Cardiac atrium fibroblast (primary cell): ENCODE measurements around the gene ZNF432. TPM values are rescaled to one million over a fixed set of nuclear protein-coding genes. Genes with fewer than 3 reads are reported as not detected.

Experiments
- total RNA-seq: library from RNA; depleted of rRNA; stranded (reverse); fragments of >200 nt; gene quantifications from 2 replicates; pipeline ENCODE4 v1.2.3, GENCODE V29; 2015

ZNF432 gene
- total RNA-seq = 3.1 and 5.8 TPM in 2 replicates

GRCh38 chr19:52048555-52049501 lies at the start of gene ZNF432:
Gene ZNF432 (minus strand): TSS chr19:52048838. CDS start chr19:52046868, 1,970 bp downstream.

GRCh38 chr19:52095172-52096014 lies 46.8 kb upstream of the ZNF432 start, which contains the start of gene ZNF841:
Gene ZNF841 (minus strand): TSS chr19:52095765. CDS start chr19:52084801, 10,964 bp downstream.

DNA sequence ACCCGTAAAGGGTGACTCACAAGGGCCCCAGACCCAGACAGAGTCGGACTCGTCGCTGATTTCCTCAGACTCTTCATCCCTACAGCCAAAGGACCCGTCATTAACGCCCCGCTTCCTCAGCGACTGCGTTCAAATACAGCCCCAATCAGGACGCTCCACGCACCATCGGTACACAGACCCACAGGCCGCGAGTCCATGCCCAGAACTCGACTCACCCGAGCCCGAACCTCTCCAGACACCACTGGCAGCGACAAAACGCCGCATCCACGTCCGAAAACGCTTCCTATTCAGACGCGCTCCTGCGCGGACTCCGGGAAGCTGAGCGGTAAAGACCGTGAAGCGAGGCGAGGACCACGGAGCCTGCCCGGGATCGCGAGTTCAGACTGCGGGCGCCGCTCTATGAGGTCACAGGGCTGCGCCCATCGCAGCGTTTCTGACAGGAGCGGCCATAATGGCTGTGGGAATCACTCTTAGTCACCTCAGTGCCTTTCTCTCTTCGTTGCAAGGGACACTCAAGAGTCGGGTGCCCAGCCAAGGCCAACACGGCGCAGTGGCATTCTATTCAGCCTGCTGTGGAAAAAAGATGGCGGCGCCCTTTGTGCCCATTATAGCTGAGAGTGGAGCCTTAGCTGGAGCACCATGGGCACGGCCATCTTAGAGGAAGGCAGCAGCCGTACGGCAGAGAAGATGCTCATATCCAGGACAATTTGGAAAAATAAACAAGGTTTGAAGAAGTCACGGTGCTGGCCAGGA lies 20.4 kb downstream of the ZNF432 start, which contains the start of gene ZNF614:
Gene ZNF614 (minus strand): TSS at position 353 of the 753 bp plus-strand sequence. CDS start 2,634 bp downstream, outside the sequence.

DNA sequence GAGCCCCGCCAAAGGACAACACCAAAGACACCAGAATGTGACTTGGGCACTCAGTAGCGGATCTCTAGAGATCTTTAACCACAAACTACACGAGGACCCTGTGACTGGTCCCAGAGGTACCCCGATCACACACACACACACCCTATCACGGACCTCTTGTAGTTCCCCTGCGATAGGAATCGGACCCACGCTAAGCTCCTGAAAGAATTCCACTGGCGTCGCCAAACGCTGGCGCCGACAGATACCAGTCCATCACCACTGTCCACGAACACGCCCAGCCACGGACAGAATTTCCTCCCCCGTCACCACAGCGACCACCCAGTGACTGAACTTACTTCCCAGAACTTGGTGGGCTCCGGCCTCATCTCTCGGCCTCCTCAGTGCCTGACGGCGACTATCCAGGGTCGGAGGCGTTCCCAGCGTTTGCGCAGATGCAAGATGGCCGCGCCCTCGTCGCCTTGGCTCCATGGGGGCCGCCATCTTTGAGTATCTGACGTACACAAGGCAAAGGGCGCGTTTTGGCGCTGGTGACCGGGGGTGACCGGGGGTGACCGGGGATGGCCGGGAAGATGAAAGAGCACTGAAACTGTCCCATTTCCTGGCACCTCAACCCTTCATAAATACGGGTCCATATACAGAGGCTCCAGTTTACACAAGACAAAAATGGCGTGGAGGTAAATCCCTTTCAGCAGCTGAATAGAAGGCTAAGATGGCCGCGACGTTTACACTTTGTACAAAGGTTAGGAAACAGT lies 40.7 kb downstream of the ZNF432 start, which contains the start of gene ZNF615:
Gene ZNF615 (minus strand): TSS at position 406 of the 752 bp plus-strand sequence. CDS start 4,500 bp downstream, outside the sequence.

DNA sequence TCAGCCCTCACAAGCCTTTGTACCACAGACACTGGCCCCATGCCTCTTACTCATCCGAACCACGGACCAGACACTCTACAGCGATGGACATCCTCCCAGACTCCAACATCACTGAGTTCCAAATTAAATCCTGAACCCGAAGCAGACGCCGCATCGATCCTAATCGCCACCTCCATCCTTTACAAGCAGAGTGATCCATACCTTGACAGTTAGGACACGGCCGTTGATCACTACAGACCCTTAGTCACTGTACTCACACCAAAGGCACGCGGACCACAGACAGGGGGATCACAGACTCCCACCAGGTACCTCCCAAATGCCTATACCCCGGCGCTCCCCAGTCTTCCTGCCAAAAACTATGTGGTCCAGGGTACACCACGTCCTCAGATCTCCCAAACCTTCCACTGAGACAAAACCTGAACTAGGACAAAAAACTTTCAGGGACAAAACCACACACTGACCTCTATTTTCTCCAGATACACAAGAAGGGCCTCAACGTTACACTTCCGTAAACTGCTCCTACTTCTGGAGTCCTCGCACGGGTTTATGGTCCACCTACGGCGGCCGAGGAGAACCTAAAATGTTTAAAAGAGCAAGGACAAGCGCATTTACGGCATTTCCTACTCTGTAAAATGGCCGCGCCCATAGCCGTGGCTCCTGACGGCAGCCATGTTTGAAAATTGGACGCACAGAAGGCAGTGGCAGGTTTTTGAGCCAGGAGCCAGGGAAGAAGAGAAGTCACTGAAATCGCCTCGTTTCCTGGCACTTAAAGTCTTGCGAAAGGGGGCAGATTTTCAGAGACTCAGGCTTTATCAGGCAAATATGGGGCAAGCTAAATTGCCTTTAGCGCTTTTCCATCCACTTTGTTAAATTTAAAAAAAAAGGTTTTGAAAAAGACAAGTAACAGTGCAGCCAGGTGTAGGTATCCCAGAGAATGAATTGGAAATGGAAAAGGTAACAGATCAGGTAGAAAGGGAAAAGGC lies 62.0 kb downstream of the ZNF432 start, which contains the start of gene ZNF350:
Gene ZNF350 (minus strand): TSS at position 532 of the 983 bp plus-strand sequence. CDS start 12,480 bp downstream, outside the sequence.

Other genes with a start within 250 kb of the ZNF432 start
- 5.2 and 13.0 TPM in 2 replicates for gene ZNF577, start 160.9 kb downstream of the ZNF432 start, total RNA-seq
- gene ZNF649, start 143.8 kb downstream of the ZNF432 start, total RNA-seq = 4.7 and 9.1 TPM in 2 replicates
- 9.6 and 11.2 TPM in 2 replicates for gene ZNF613, start 121.4 kb downstream of the ZNF432 start, total RNA-seq
- gene ZNF350, start 62.0 kb downstream of the ZNF432 start, total RNA-seq = 6.9 and 7.1 TPM in 2 replicates
- gene ZNF615, start 40.6 kb downstream of the ZNF432 start, total RNA-seq = 9.6 and 17.3 TPM in 2 replicates
- 8.5 and 8.7 TPM in 2 replicates for gene ZNF614, start 20.5 kb downstream of the ZNF432 start, total RNA-seq
- gene ZNF841, start 46.9 kb upstream of the ZNF432 start, total RNA-seq = 20.4 and 21.5 TPM in 2 replicates
- gene ZNF616, start 91.1 kb upstream of the ZNF432 start, total RNA-seq = 5.4 and 8.4 TPM in 2 replicates
- gene ZNF836, start 122.8 kb upstream of the ZNF432 start, total RNA-seq = 3.1 and 11.0 TPM in 2 replicates
- gene PPP2R1A, start 141.2 kb upstream of the ZNF432 start, total RNA-seq = 212 and 214 TPM in 2 replicates
- 4.3 and 5.5 TPM in 2 replicates for gene ZNF766, start 220.7 kb upstream of the ZNF432 start, total RNA-seq
- gene ZNF480, start 248.3 kb upstream of the ZNF432 start, total RNA-seq = 4.5 and 9.7 TPM in 2 replicates